ENCODE measurements around the gene PLA2G2C. TPM values are rescaled to one million over a fixed set of nuclear protein-coding genes. Genes with fewer than 3 reads are reported as not detected.
"Not testable (repeated sequence)": the region's sequence is repeated elsewhere in the genome, so short reads cannot be mapped to it uniquely, and the experiment has no call there.

Gene PLA2G2C
- total and polyA plus RNA-seq, 8 donors = 0.43 to 1.3 (median 0.73) TPM; not detected in 5

DNA sequence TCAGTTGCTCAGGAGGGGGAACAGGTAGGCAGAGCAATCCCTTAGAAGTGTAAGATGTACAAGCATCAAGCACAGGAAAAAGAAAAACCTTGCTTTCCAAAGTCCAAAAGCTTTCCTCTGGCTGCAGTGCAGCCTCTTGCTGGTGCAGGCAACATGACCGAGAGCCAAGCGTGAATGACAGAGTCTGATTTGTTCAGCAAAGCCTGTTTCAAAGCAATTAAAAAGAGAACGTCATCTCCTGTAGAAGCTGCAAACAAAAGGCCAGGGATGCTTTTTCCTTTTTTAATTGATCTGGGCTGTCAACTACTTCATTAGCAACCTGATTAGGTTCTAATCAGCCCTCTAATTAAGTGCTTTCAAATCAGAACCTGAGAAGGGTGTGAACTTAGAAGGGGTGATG is 38.2 kb upstream of the PLA2G2C start:
- intact Hi-C loops (cut with DNase I; ENCODE audit: low total_unique reads) = no loop called here
- Histone ChIP-seq H3K4me1 (no peaks in the 10 kb centered on the region), H3K36me3 (no peaks in the 10 kb centered on the region), H3K4me3 (no peak overlapping the region), H3K27me3 (peaks cover 0 to 89% (median 20%) of the 10 kb centered on the region in 3 donors), H3K27ac (no peak overlapping the region), H3K9me3 (no peaks in the 10 kb centered on the region)
- peak in 1 of 2 donors; percentile 11 for DNase-seq
- WGBS, 5 donors = 44 to 72% (median 49%) methylated on average over 2 to 3 of the region's 3 CpGs
- TF ChIP-seq, protein P1, sequence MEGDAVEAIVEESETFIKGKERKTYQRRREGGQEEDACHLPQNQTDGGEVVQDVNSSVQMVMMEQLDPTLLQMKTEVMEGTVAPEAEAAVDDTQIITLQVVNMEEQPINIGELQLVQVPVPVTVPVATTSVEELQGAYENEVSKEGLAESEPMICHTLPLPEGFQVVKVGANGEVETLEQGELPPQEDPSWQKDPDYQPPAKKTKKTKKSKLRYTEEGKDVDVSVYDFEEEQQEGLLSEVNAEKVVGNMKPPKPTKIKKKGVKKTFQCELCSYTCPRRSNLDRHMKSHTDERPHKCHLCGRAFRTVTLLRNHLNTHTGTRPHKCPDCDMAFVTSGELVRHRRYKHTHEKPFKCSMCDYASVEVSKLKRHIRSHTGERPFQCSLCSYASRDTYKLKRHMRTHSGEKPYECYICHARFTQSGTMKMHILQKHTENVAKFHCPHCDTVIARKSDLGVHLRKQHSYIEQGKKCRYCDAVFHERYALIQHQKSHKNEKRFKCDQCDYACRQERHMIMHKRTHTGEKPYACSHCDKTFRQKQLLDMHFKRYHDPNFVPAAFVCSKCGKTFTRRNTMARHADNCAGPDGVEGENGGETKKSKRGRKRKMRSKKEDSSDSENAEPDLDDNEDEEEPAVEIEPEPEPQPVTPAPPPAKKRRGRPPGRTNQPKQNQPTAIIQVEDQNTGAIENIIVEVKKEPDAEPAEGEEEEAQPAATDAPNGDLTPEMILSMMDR (IDR thresholded peaks at IDR 0.05) = no peak
- TF ChIP-seq POLR2AphosphoS5 (IDR thresholded peaks at IDR 0.05) = no peak
- no peak for TF ChIP-seq POLR2A (IDR thresholded peaks at IDR 0.05)
- TF ChIP-seq EP300 (IDR thresholded peaks at IDR 0.05) = no peak

DNA sequence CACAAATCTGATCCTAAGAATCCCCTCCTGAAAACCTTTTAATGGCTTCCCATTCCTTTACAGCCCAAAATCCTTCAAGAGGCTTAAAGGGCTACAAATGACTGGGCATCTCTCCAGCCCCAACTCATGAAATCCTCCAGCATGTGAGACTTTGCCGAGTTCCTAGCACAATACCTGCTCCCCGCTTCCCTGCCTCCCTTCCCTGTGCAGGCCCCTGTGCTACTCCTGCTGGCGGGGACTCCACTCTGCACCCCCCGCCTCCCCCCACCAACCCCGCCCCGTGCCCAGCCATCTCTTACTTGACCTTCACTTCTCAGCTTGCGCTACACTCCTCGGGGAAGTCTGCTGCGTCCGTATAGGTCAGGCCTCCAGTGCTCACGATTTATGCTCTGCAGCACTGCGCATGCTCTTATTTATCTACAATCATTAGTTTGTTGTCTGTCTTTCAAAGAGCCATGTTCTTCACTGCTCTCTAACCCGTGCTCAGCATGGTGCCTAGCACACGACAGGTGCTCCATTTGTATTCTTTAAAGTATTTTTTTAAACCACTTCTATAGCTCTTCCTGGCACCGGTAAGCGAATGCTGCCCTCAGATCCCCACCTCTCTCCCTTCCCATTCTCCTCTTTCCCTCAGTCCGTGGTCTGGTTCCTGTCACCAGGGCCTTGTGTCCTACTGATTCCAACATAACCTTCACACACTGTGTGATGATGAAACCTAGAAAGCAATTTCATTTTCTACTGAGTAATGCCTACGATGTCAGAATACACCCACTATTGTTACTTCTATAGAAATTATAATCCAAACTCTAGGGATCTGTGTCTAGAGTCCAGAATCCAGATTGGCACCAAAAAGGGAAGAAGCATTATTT is 37.5 kb upstream of the PLA2G2C start:
- H3K27ac ChIP-seq = no peak overlapping the region
- no peak overlapping the region for H3K4me3 ChIP-seq
- peaks cover 0 to 82% (median 20%) of the 10 kb centered on the region in 3 donors for H3K27me3 ChIP-seq
- peak in 1 of 2 donors; percentile 35 for DNase-seq
- intact Hi-C loops (cut with DNase I; ENCODE audit: low total_unique reads) = no loop called here
- 26 to 50% (median 33%) methylated on average over 18 of the region's 18 CpGs for WGBS, 5 donors
- no peaks in the 10 kb centered on the region for H3K36me3 ChIP-seq
- no peaks in the 10 kb centered on the region for H3K4me1 ChIP-seq
- no peak for TF ChIP-seq POLR2A (IDR thresholded peaks at IDR 0.05)
- TF ChIP-seq, protein P1 (IDR thresholded peaks at IDR 0.05) = no peak
- TF ChIP-seq EP300 (IDR thresholded peaks at IDR 0.05) = no peak
- TF ChIP-seq POLR2AphosphoS5 (IDR thresholded peaks at IDR 0.05) = no peak
- H3K9me3 ChIP-seq = no peaks in the 10 kb centered on the region

DNA sequence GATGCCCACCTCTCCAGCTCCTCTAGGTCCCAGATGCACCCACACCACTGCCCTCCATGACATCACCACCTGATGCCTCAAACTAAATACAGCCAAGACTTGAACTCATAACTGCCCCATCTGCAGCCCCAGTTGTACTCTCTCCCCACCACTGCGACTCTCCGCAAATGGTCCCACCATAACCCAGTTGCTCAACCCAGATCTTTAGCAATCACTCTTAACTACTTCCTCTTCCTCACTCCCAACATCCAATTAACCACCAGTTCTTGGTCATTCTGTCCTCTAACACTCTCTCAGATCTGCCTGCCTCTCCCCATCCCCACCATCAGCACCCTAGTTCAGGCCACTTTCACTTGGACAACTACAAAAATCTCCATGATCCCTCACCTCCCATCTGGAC is 36.8 kb upstream of the PLA2G2C start:
- H3K36me3 ChIP-seq = no peaks in the 10 kb centered on the region
- no peak overlapping the region for H3K27ac ChIP-seq
- no peaks in the 10 kb centered on the region for H3K4me1 ChIP-seq
- H3K27me3 ChIP-seq = peaks cover 0 to 77% (median 15%) of the 10 kb centered on the region in 3 donors
- no peak overlapping the region for H3K4me3 ChIP-seq
- no peaks in the 10 kb centered on the region for H3K9me3 ChIP-seq
- TF ChIP-seq POLR2AphosphoS5 (IDR thresholded peaks at IDR 0.05) = no peak
- no peak for TF ChIP-seq EP300 (IDR thresholded peaks at IDR 0.05)
- TF ChIP-seq POLR2A (IDR thresholded peaks at IDR 0.05) = no peak
- TF ChIP-seq, protein P1 (IDR thresholded peaks at IDR 0.05) = no peak
- intact Hi-C loops (cut with DNase I; ENCODE audit: low total_unique reads) = no loop called here
- WGBS, 5 donors = 81 to 97% (median 89%) methylated on average over 2 of the region's 2 CpGs
- no peak for DNase-seq

DNA sequence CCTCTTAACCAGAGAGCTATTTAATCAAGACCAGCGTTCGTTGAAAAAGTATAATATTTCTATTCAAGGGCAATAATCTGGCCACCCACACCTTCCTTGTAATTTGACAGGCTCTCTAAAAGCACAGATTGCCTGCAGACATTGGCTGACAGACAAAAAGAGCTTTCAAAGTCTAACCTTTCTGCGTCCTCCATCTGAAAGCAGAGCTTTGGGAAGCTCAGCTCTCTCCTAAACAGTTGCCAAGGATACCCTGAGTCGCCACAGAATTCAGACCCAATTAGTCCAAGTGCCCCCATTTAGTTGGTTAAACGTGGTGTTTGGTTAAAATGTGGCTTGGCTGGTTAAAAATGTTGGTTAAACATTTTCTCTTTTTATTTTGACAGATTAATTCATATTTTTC is 33.7 kb upstream of the PLA2G2C start:
- Histone ChIP-seq H3K27ac (no peak overlapping the region), H3K27me3 (peaks cover 0 to 72% (median 18%) of the 10 kb centered on the region in 3 donors)
- intact Hi-C loops (cut with DNase I; ENCODE audit: low total_unique reads) = no loop called here

DNA sequence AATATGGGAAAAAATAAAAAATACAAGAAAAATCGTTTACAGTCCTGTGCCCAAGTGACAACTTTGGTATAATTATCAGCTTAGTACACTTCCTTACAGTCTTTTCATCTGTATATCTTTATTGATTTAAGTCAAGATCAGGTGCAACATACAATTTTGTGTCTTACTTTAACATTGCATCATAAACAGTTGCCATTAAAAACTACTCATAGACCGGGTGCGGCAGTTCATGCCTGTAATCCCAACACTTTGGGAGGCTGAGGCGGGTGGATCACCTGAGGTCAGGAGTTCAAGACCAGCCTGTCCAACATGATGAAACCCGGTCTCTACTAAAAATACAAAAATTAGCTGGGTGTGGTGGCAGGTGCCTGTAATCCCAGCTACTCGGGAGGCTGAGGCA is 32.7 kb upstream of the PLA2G2C start:
- WGBS, 5 donors = 77 to 84% (median 82%) methylated on average over 6 of the region's 6 CpGs
- peaks cover 0 to 69% (median 22%) of the 10 kb centered on the region in 3 donors for H3K27me3 ChIP-seq
- intact Hi-C loops (cut with DNase I; ENCODE audit: low total_unique reads); H3K4me3 ChIP-seq; H3K36me3 ChIP-seq; H3K4me1 ChIP-seq; H3K27ac ChIP-seq; DNase-seq; H3K9me3 ChIP-seq: not testable (repeated sequence)

More for the DNA sequence above, 33.7 kb upstream of the PLA2G2C start:
- WGBS, 5 donors = 47 to 53% (median 50%) methylated on average over 5 of the region's 5 CpGs
- TF ChIP-seq EP300 (IDR thresholded peaks at IDR 0.05) = no peak
- TF ChIP-seq, protein P1 (IDR thresholded peaks at IDR 0.05) = no peak
- no peak for TF ChIP-seq POLR2AphosphoS5 (IDR thresholded peaks at IDR 0.05)
- no peak for TF ChIP-seq POLR2A (IDR thresholded peaks at IDR 0.05)
- H3K4me3 ChIP-seq = no peak overlapping the region
- peaks cover 0 to 3% (median 0%) of the 10 kb centered on the region in 4 donors for H3K9me3 ChIP-seq
- H3K4me1 ChIP-seq = no peaks in the 10 kb centered on the region
- H3K36me3 ChIP-seq = no peaks in the 10 kb centered on the region
- DNase-seq = no peak
